ENCODE data around the gene OR4K15. TPM values are rescaled to one million over a fixed set of nuclear protein-coding genes. Genes with fewer than 3 reads are reported as not detected.

OR4K15 gene
- total RNA-seq, 2 experiments from 2014 or later = not detected

Other genes starting within 250 kb of the OR4K15 start
- not detected for gene OR4Q3, start 232.0 kb upstream of the OR4K15 start, total RNA-seq
- not detected for gene OR4M1, start 202.1 kb upstream of the OR4K15 start, total RNA-seq
- gene OR4N2, start 171.8 kb upstream of the OR4K15 start, total RNA-seq = not detected
- gene OR4K2, start 100.4 kb upstream of the OR4K15 start, total RNA-seq = not detected
- gene OR4K5, start 55.0 kb upstream of the OR4K15 start, total RNA-seq = not detected
- not detected for gene OR4K1, start 44.7 kb upstream of the OR4K15 start, total RNA-seq
- not detected for gene OR4Q2, start 26.6 kb downstream of the OR4K15 start, total RNA-seq
- gene OR4K14, start 43.7 kb downstream of the OR4K15 start, total RNA-seq = not detected
- not detected for gene OR4K13, start 60.4 kb downstream of the OR4K15 start, total RNA-seq
- gene OR4L1, start 84.5 kb downstream of the OR4K15 start, total RNA-seq = not detected
- gene OR4K17, start 135.1 kb downstream of the OR4K15 start, total RNA-seq = not detected
- gene OR4N5, start 163.2 kb downstream of the OR4K15 start, total RNA-seq = not detected
- not detected for gene OR11G2, start 215.3 kb downstream of the OR4K15 start, total RNA-seq
- not detected for gene OR11H6, start 248.1 kb downstream of the OR4K15 start, total RNA-seq

All from activated naive CD8-positive, alpha-beta T cell treated with anti-CD3 and anti-CD28 coated beads, Interleukin-2, amount 10 ng/mL, durations not matched to agents 7 days and 5 days (primary cell).